Measurements from ENCODE around the gene PIK3C2G. TPM values are rescaled to one million over a fixed set of nuclear protein-coding genes. Genes with fewer than 3 reads are reported as not detected.

The PIK3C2G gene
- total RNA-seq, 4 donors from 2014 or later: 0.30 TPM; not detected in 3

- no peak for DNase-seq (ENCODE audit: low spot score in 2 of 2)
- WGBS, 2 donors: 41 to 51% methylated on average over 3 of the region's 3 CpGs
- no peaks in the 10 kb centered on the region for H3K36me3 ChIP-seq
- H3K4me3 ChIP-seq: no peak overlapping the region
- no peak overlapping the region for H3K27ac ChIP-seq
- H3K9me3 ChIP-seq: no peaks in the 10 kb centered on the region
- H3K4me1 ChIP-seq: no peaks in the 10 kb centered on the region
- H3K27me3 ChIP-seq: no peaks in the 10 kb centered on the region
- TF ChIP-seq EP300 (IDR thresholded peaks at IDR 0.05) (no peak), POLR2A (IDR thresholded peaks at IDR 0.05) (no peak), CTCF (IDR thresholded peaks at IDR 0.05) (no peak)
These were observed 9.7 kb downstream of the PIK3C2G start for GRCh38 chr12:18270958-18271460.

DNA sequence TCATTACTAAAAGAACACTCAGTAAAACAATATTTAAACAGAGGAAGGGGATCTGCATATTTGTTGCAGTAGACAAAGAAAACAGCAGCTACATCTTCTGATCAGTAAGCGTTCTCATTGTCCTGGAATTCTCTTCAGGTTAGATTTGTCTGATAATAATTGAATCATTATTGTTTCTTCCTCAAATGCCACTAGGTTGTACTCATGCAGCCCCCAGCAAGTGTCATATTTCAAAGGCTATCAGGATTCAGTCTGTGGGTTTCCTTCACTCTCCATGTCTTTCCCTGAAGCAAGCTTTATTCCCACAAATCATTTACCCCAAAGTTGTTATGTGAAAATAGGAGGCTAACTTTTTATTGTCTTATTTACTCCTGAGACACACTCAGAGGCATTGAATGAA is 14.7 kb downstream of the PIK3C2G start:
- Histone ChIP-seq H3K27me3 (no peaks in the 10 kb centered on the region), H3K9me3 (no peaks in the 10 kb centered on the region), H3K27ac (no peak overlapping the region), H3K4me1 (no peaks in the 10 kb centered on the region), H3K36me3 (no peaks in the 10 kb centered on the region), H3K4me3 (no peak overlapping the region)
- no peak for TF ChIP-seq CTCF (IDR thresholded peaks at IDR 0.05)
- TF ChIP-seq POLR2A (IDR thresholded peaks at IDR 0.05): no peak
- TF ChIP-seq EP300 (IDR thresholded peaks at IDR 0.05): no peak
- DNase-seq (ENCODE audit: low spot score in 2 of 2): no peak
- WGBS, 2 donors: 67 to 68% methylated on average over 1 of the region's 1 CpG

DNA sequence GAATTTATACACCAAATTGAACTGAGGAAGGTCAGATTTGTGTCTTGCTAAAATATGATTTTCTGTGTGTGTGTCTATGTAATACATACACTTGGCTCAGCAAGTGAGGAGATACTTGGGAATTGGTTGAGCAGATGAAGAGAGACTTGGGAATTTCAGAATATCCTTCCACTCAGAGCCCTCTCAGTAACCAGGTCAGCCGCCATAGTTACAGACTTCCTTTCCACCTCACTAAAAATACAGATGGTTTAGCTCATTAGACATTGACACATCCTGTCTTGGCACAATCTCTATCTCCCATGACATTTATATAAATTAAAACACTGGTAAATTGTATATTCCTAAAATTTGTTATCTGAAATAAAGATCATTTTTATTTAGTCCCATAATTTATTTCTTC is 15.9 kb downstream of the PIK3C2G start:
- H3K4me1 ChIP-seq: no peaks in the 10 kb centered on the region
- H3K27ac ChIP-seq: no peak overlapping the region
- H3K36me3 ChIP-seq: no peaks in the 10 kb centered on the region
- TF ChIP-seq POLR2A (IDR thresholded peaks at IDR 0.05) (no peak), CTCF (IDR thresholded peaks at IDR 0.05) (no peak), EP300 (IDR thresholded peaks at IDR 0.05) (no peak)
- no peak overlapping the region for H3K4me3 ChIP-seq
- WGBS, 2 donors: 86 to 92% methylated on average over 1 of the region's 1 CpG
- H3K9me3 ChIP-seq: no peaks in the 10 kb centered on the region
- DNase-seq (ENCODE audit: low spot score in 2 of 2): no peak
- no peaks in the 10 kb centered on the region for H3K27me3 ChIP-seq

DNA sequence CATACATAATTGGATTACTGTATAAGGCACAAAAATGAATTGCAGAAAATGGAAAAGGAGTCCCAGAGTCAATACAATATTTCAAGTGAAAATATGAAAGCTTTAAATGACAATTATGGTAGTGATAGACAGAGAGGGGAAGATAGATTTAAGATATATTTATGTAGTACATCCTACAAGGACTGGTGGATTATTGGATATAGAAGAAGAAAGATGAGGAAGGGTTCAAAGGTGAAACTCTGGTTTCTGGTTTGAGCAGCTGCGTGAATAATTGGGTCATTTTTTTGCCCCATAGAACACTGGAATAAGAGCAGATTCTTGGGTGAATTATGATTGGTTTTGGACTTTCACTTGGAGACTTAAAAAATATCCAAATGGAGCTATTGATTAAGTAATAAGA is 19.4 kb downstream of the PIK3C2G start:
- Histone ChIP-seq H3K36me3 (no peaks in the 10 kb centered on the region), H3K4me1 (no peaks in the 10 kb centered on the region), H3K9me3 (no peaks in the 10 kb centered on the region), H3K4me3 (no peak overlapping the region), H3K27me3 (no peaks in the 10 kb centered on the region), H3K27ac (no peak overlapping the region)
- 88 to 90% methylated on average over 1 of the region's 1 CpG for WGBS, 2 donors
- no peak for DNase-seq (ENCODE audit: low spot score in 2 of 2)
- no peak for TF ChIP-seq EP300 (IDR thresholded peaks at IDR 0.05)
- TF ChIP-seq POLR2A (IDR thresholded peaks at IDR 0.05): no peak
- no peak for TF ChIP-seq CTCF (IDR thresholded peaks at IDR 0.05)

- WGBS, 2 donors: 39 to 47% methylated on average over 3 of the region's 3 CpGs
- H3K27ac ChIP-seq: no peak overlapping the region
- H3K36me3 ChIP-seq: no peaks in the 10 kb centered on the region
- H3K27me3 ChIP-seq: no peaks in the 10 kb centered on the region
- no peak for DNase-seq (ENCODE audit: low spot score in 2 of 2)
- H3K4me1 ChIP-seq: no peaks in the 10 kb centered on the region
- no peak overlapping the region for H3K4me3 ChIP-seq
- H3K9me3 ChIP-seq: no peaks in the 10 kb centered on the region
- TF ChIP-seq EP300 (IDR thresholded peaks at IDR 0.05) (no peak), CTCF (IDR thresholded peaks at IDR 0.05) (no peak), POLR2A (IDR thresholded peaks at IDR 0.05) (no peak)
These were observed 20.6 kb downstream of the PIK3C2G start for GRCh38 chr12:18281941-18282340.

Data from tibial nerve (tissue), 4 donors.